M059J (cell line): ENCODE measurements around the gene BSG. TPM values are rescaled to one million over a fixed set of nuclear protein-coding genes. Genes with fewer than 3 reads are reported as not detected.
"Not testable (repeated sequence)": the region's sequence is repeated elsewhere in the genome, so short reads cannot be mapped to it uniquely, and the experiment has no call there.

Experiments used
- DNase-seq: peaks from one replicate; pipeline ENCODE4 v3.0.0-alpha.2; 2012; ENCODE audit warnings: low read depth
- total RNA-seq: library from RNA; depleted of rRNA; stranded (reverse); fragments of >200 nt; shearing (Covaris generic); gene quantifications from 2 replicates; pipeline ENCODE4 v1.2.3, GENCODE V29; 2014; rRNA removed

BSG gene
- total RNA-seq, 1 experiment from 2014 or later: 1,106 TPM

- no peak for DNase-seq
Observed at GRCh38 chr19:620166-620862, 47.9 kb downstream of the BSG start.

- not testable (repeated sequence) for DNase-seq
Observed at GRCh38 chr19:621191-621590, 48.8 kb downstream of the BSG start.

- no peak for DNase-seq
Observed at GRCh38 chr19:621819-622218, 49.4 kb downstream of the BSG start.

DNA sequence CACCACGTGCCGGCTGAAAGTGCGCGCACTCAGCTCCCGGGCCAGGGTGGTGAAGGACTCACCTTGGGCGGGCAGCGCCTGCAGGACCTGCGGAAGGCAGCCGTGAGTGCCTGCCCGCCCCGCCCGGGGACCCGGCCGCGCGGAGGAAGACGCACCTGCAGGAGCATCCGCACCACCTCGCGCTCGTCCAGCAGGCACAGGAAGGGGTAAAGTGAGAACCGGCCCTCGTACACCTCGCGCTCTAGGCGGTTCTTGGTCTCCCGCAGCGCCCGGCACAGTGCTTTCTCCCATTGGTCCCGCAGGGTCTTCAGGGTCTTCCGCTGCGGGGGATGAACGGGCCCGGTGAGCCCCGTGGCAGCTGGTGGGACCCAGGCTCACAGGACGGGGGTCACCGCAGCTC lies 50.3 kb downstream of the BSG start:
- DNase-seq: no peak

GRCh38 chr19:623175-623916 lies 51.0 kb downstream of the BSG start:
- no peak for DNase-seq

GRCh38 chr19:623974-624373 lies 51.6 kb downstream of the BSG start:
- DNase-seq: no peak

DNA sequence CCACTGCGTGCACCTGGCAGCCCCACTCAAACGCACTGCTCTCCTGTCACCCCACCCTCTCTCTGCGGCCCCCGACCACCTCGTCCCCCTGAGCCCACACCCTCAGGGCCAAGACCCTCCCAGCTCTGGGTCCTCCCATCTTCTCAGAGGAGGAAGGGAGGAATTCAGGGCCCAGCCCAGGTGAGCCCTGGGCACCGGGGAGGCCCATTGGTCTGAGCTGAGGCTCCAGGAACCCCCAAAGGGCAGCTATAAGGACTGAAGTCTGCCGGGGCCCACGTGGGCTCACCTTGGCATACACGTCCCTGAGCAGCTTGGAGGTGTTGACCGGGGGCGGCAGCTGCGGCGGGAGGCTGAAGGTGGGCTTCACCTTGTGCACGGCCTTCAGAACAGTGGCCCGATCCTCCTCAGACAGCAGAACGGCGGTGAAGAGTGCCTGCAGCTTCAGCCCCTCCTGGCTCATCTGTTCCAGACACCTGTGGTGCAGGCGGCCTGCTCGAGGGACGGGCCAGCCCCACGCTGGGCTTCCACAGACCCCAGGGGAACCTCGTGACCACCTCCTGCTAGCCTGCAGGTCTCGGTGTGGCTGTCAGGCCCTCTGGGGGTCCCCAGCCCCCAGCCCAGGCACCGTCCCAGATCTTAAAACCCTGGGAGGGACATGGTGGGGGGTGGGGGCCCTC lies 52.2 kb downstream of the BSG start:
- DNase-seq: no peak

GRCh38 chr19:625257-625656 lies 52.9 kb downstream of the BSG start:
- no peak for DNase-seq

- not testable (repeated sequence) for DNase-seq
Observed at GRCh38 chr19:626566-626965, 54.2 kb downstream of the BSG start.

DNA sequence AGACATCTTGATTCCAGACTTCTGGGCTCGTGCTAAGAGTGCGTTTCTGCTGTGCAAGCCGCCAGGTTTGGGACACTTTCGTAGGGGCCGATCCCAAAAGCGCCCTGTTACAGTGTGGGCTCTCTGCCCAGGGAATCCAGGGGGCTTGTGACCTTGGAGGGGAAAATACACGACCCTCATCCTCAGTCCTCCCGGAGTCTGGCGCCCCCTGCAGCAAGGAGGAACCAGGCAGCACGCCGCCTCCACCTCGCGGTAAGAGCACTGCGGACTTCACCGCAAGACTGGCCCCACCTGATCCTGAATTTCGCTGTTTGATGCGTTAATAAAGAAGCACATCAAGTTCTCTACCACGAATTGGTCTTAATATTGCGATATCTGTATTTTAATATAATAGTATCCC lies 55.8 kb downstream of the BSG start:
- DNase-seq: no peak

- not testable (repeated sequence) for DNase-seq
Observed at GRCh38 chr19:629515-629914, 57.1 kb downstream of the BSG start.

- DNase-seq: no peak
Observed at GRCh38 chr19:629961-630714, 57.7 kb downstream of the BSG start.

DNA sequence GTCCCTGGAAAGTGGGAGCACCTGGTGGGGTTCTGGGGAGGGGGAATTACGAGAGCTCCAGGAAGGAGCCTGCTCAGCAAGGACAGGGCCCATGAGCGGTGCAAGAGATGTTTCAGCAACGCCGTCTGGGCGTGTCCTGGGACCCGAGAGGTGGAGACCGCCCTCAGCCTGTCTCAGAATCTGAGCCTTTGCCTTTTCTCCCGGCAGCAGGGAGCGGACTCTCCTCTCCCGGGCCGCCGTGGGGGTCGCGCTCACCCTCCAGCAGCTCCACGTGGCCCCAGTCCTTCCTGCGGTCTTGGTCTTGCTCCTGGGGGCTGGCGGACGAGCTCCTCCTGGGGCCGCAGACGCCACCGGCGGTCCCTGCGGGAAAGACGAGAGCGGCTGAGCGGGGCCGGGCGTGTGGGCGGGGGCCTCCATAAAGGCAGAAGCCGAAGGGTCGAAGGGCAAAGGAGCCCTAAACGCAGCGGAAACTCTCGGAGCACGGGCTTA lies 60.2 kb downstream of the BSG start:
- DNase-seq: no peak

Other genes starting within 250 kb of the BSG start
- gene MIER2, start 227.8 kb upstream of the BSG start, total RNA-seq: 9.0 and 17.9 TPM in 2 replicates
- 0.74 TPM in 1 of 2 replicates, not detected in the other for gene C2CD4C, start 163.4 kb upstream of the BSG start, total RNA-seq
- 0.05 TPM in 1 of 2 replicates, not detected in the other for gene SHC2, start 111.6 kb upstream of the BSG start, total RNA-seq
- not detected in 2 replicates for gene MADCAM1, start 76.1 kb upstream of the BSG start, total RNA-seq
- 43.6 and 43.9 TPM in 2 replicates for gene TPGS1, start 65.1 kb upstream of the BSG start, total RNA-seq
- 50.6 and 57.4 TPM in 2 replicates for gene CDC34, start 40.8 kb upstream of the BSG start, total RNA-seq
- gene GZMM, start 28.5 kb upstream of the BSG start, total RNA-seq: 0.84 and 1.6 TPM in 2 replicates
- 0.42 and 1.4 TPM in 2 replicates for gene HCN2, start 17.3 kb downstream of the BSG start, total RNA-seq
- 16.4 and 25.5 TPM in 2 replicates for gene POLRMT, start 60.9 kb downstream of the BSG start, total RNA-seq
- not detected in 2 replicates for gene FGF22, start 67.3 kb downstream of the BSG start, total RNA-seq
- gene RNF126, start 90.6 kb downstream of the BSG start, total RNA-seq: 33.6 and 53.8 TPM in 2 replicates
- gene FSTL3, start 103.8 kb downstream of the BSG start, total RNA-seq: 29.7 and 59.0 TPM in 2 replicates
- not detected in 2 replicates for gene PRSS57, start 122.9 kb downstream of the BSG start, total RNA-seq
- 0.07 and 1.4 TPM in 2 replicates for gene PALM, start 136.3 kb downstream of the BSG start, total RNA-seq
- gene MISP, start 178.5 kb downstream of the BSG start, total RNA-seq: 0.37 and 0.79 TPM in 2 replicates
- gene PTBP1, start 224.9 kb downstream of the BSG start, total RNA-seq: 184 and 196 TPM in 2 replicates
- 2.3 and 3.8 TPM in 2 replicates for gene PLPPR3, start 249.4 kb downstream of the BSG start, total RNA-seq